ENCODE measurements around the gene SLAIN1. TPM values are rescaled to one million over a fixed set of nuclear protein-coding genes. Genes with fewer than 3 reads are reported as not detected.

Gene SLAIN1
- polyA plus RNA-seq, 2 of the 4 experiments (the other 2 are of a cell fraction), result 0.43 to 3.6 TPM

DNA sequence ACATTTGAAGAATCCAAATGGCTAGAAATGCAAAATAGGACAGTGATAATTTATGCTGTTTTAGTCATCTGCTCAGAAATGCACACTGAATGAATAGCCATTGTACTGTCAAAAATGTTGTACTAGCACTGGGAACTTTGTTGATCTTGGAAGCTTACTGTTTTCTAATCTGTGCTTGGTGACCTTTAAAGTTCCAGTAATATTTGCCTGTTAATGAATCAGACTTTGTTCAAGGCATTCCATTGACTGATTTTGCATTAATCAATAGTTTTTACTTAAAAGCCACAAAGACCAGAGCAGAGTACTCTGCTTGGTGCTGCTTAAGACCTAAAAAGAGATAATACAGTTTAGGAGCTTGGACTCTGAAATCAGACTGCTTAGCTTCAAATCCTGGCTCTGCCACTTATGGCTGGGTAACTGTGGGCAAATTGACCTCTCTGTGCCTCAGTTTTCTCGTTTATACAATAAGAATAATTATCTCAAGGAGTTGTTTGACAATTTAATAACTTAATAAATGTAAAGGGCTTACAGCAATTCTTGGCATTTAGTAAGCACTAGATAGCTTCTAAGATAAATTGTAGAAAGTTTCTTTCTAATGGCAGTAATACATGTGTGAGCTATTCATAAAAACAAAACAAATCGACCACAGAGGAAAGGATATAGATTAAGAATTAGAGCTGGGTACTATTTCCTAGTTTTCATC, 4.6 kb upstream of the SLAIN1 start:
- WGBS (ENCODE audit: missing lambda C conversion rate), result 0% methylated on average over 2 of the region's 2 CpGs
- no peaks in the 10 kb centered on the region for H3K9me3 ChIP-seq
- H3K4me3 ChIP-seq, result no peak overlapping the region
- H3K4me1 ChIP-seq, result no peaks in the 10 kb centered on the region
- no peak overlapping the region for H3K27ac ChIP-seq
- TF ChIP-seq RAD21 (conservative IDR thresholded peaks at IDR 0.05 in 1 of 2, IDR thresholded peaks at IDR 0.05 in 1 of 2) (no peak), FOXS1 (CRISPR knock-in tag; IDR thresholded peaks at IDR 0.05) (no peak), EHF (CRISPR knock-in tag; IDR thresholded peaks at IDR 0.05) (no peak), ATOH8 (CRISPR knock-in tag; IDR thresholded peaks at IDR 0.05; ENCODE audit: low read depth) (no peak), CBX8 (IDR thresholded peaks at IDR 0.05) (no peak), MYC (IDR thresholded peaks at IDR 0.05; ENCODE audit: borderline replicate concordance, low read length) (no peak), TFCP2L1 (CRISPR knock-in tag; IDR thresholded peaks at IDR 0.05) (no peak), RFX5 (IDR thresholded peaks at IDR 0.05) (no peak), NR3C1 (IDR thresholded peaks at IDR 0.05) (no peak), HOXA7 (CRISPR knock-in tag; IDR thresholded peaks at IDR 0.05) (no peak), RARB (CRISPR knock-in tag; IDR thresholded peaks at IDR 0.05) (no peak), EHMT2 (IDR thresholded peaks at IDR 0.05; ENCODE audit: low read depth) (no peak), POLR2A (IDR thresholded peaks at IDR 0.05; ENCODE audit: low read length) (no peak), CHD2 (IDR thresholded peaks at IDR 0.05; ENCODE audit: low read length, partially characterized antibody) (no peak)
- TF ChIP-seq, protein P1, sequence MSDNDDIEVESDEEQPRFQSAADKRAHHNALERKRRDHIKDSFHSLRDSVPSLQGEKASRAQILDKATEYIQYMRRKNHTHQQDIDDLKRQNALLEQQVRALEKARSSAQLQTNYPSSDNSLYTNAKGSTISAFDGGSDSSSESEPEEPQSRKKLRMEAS (IDR thresholded peaks at IDR 0.05), result no peak
- TF ChIP-seq, protein P2, sequence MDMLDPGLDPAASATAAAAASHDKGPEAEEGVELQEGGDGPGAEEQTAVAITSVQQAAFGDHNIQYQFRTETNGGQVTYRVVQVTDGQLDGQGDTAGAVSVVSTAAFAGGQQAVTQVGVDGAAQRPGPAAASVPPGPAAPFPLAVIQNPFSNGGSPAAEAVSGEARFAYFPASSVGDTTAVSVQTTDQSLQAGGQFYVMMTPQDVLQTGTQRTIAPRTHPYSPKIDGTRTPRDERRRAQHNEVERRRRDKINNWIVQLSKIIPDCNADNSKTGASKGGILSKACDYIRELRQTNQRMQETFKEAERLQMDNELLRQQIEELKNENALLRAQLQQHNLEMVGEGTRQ (IDR thresholded peaks at IDR 0.05), result no peak
- ChIA-PET CTCF (no interaction called here), POLR2A (interaction anchor here (0.6 kb wide), 1 partner anchor 366 kb away, joined by 3 read pairs; the partner anchor contains the start of gene MYCBP2)
- ATAC-seq, result no peak
- no peak overlapping the region for H3K4me2 ChIP-seq
- no peak for FAIRE-seq
- no peak for DNase-seq (ENCODE audit: low read depth in 1 of 2, low spot score in 1 of 2)

DNA sequence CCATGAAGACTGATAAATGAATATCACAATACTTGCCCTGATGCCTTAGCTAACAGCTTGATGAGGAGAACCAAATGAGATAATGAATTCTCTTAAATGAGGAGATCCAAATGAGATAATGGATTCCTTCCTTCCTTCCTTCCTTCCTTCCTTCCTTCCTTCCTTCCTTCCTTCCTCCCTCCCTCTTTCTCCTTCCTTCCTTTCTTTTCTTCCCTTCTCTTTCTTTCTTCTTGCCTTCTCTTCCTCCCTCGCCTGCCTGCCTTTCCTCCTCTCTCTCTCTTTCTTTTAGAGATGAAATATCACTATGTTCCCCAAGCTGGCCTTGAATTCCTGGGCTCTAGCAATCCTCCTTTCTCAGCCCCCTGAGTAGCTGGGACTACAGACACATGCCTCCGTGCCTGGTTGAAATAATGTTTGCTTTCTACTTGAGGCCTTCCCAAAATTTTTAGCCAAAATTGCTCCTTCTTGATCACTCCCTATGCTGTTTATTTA, 4.0 kb upstream of the SLAIN1 start:
- 21% methylated on average over 2 of the region's 2 CpGs for WGBS (ENCODE audit: missing lambda C conversion rate)
- ATAC-seq, result no peak
- peaks cover 2% of the 10 kb centered on the region; the same call in 1 of the 3 replicates for H3K4me1 ChIP-seq
- FAIRE-seq, result no peak
- CTCF ChIA-PET, result no interaction called here
- POLR2A ChIA-PET, result no interaction called here
- H3K27ac ChIP-seq, result no peak overlapping the region
- H3K4me2 ChIP-seq, result no peak overlapping the region
- no peak for DNase-seq (ENCODE audit: low read depth in 1 of 2, low spot score in 1 of 2)
- TF ChIP-seq MYC (IDR thresholded peaks at IDR 0.05; ENCODE audit: borderline replicate concordance, low read length), result no peak
- TF ChIP-seq PHF8 (IDR thresholded peaks at IDR 0.05; ENCODE audit: borderline replicate concordance, low read depth), result no peak
- no peak for TF ChIP-seq EHMT2 (IDR thresholded peaks at IDR 0.05; ENCODE audit: low read depth)
- TF ChIP-seq, protein P2 (IDR thresholded peaks at IDR 0.05), result no peak
- TF ChIP-seq PBX3 (IDR thresholded peaks at IDR 0.05), result no peak
- TF ChIP-seq NPAS2 (CRISPR knock-in tag; IDR thresholded peaks at IDR 0.05; ENCODE audit: borderline replicate concordance), result no peak
- TF ChIP-seq, protein P3, sequence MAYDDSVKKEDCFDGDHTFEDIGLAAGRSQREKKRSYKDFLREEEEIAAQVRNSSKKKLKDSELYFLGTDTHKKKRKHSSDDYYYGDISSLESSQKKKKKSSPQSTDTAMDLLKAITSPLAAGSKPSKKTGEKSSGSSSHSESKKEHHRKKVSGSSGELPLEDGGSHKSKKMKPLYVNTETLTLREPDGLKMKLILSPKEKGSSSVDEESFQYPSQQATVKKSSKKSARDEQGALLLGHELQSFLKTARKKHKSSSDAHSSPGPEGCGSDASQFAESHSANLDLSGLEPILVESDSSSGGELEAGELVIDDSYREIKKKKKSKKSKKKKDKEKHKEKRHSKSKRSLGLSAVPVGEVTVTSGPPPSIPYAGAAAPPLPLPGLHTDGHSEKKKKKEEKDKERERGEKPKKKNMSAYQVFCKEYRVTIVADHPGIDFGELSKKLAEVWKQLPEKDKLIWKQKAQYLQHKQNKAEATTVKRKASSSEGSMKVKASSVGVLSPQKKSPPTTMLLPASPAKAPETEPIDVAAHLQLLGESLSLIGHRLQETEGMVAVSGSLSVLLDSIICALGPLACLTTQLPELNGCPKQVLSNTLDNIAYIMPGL (CRISPR knock-in tag; IDR thresholded peaks at IDR 0.05; ENCODE audit: borderline replicate concordance), result no peak
- TF ChIP-seq, protein P4, sequence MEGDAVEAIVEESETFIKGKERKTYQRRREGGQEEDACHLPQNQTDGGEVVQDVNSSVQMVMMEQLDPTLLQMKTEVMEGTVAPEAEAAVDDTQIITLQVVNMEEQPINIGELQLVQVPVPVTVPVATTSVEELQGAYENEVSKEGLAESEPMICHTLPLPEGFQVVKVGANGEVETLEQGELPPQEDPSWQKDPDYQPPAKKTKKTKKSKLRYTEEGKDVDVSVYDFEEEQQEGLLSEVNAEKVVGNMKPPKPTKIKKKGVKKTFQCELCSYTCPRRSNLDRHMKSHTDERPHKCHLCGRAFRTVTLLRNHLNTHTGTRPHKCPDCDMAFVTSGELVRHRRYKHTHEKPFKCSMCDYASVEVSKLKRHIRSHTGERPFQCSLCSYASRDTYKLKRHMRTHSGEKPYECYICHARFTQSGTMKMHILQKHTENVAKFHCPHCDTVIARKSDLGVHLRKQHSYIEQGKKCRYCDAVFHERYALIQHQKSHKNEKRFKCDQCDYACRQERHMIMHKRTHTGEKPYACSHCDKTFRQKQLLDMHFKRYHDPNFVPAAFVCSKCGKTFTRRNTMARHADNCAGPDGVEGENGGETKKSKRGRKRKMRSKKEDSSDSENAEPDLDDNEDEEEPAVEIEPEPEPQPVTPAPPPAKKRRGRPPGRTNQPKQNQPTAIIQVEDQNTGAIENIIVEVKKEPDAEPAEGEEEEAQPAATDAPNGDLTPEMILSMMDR (IDR thresholded peaks at IDR 0.05), result no peak
- TF ChIP-seq POLR2A (IDR thresholded peaks at IDR 0.05; ENCODE audit: low read length), result no peak
- H3K4me3 ChIP-seq, result no peak overlapping the region
- no peaks in the 10 kb centered on the region for H3K9me3 ChIP-seq

Measured in A549 (cell line).